ENCODE results near the gene NKAIN4.

GRCh38 chr20:63260521-63260920 lies 6.3 kb upstream of the NKAIN4 start:
- TF ChIP-seq POLR2A (IDR thresholded peaks at IDR 0.05) (no peak), CTCF (IDR thresholded peaks at IDR 0.05 in 4 of 5, conservative IDR thresholded peaks at IDR 0.05 in 1 of 5) (no peak)

All from gastrocnemius medialis (tissue), 4 donors.